PC-3 (cell line): ENCODE results near the gene IGDCC3. TPM values are rescaled to one million over a fixed set of nuclear protein-coding genes. Genes with fewer than 3 reads are reported as not detected.

ENCODE experiments used
- ATAC-seq: fragments of 200-7000 bp; cut with Tn5 transposase; 2 replicates; pipeline ENCODE4 v1.9.1; 2020; ENCODE audit warnings: mild to moderate bottlenecking, moderate library complexity
- BruUV-seq: library from RNA; stranded (reverse); fragments of 400-500 nt; replicated peaks from 2 replicates; lab custom pipeline; 2021; lab: Mats Ljungman, UMichigan
- CTCF ChIA-PET: fragments of 300-600 bp; sonication (Branson Sonifier 250); formaldehyde crosslinking; loops from one replicate; lab custom pipeline; 2022; ENCODE audit warnings: antibody characterized with exemption; lab: Charles Lee
- POLR2A ChIA-PET: fragments of 300-600 bp; sonication (Branson Sonifier 250); formaldehyde crosslinking; loops from one replicate; lab custom pipeline; 2022; ENCODE audit warnings: antibody characterized with exemption; ENCODE audit not compliant: unreplicated experiment; lab: Charles Lee
- DNase-seq: peaks from one replicate; pipeline ENCODE4 v3.0.0-alpha.2; 2015
- H2AFZ ChIP-seq: fragments of 300-600 bp; sonication (generic); 2 replicates; pipeline ENCODE4 v1.6.0; 2016; ENCODE audit warnings: antibody characterized with exemption, low read length
- H3F3A ChIP-seq: fragments of 300-600 bp; sonication (generic); one replicate; pipeline ENCODE4 v1.6.0; 2017; ENCODE audit warnings: antibody characterized with exemption, low read length, control low read depth, mild to moderate bottlenecking; ENCODE audit not compliant: unreplicated experiment
- H3K27ac ChIP-seq: fragments of 300-600 bp; sonication (generic); 2 replicates; pipeline ENCODE4 v1.5.1; 2016; ENCODE audit warnings: mild to moderate bottlenecking, low read length
- H3K27me3 ChIP-seq: fragments of 300-600 bp; sonication (generic); 2 replicates; pipeline ENCODE4 v1.6.1; 2016; ENCODE audit warnings: low read length, mixed read lengths
- H3K36me3 ChIP-seq: fragments of 300-600 bp; sonication (generic); 2 replicates; pipeline ENCODE4 v1.6.1; 2016; ENCODE audit warnings: low read depth, mixed run types, low read length, mixed read lengths
- H3K4me1 ChIP-seq: fragments of 300-600 bp; sonication (generic); 2 replicates; pipeline ENCODE4 v1.5.1; 2016; ENCODE audit warnings: low read length; ENCODE audit not compliant: insufficient read depth
- H3K4me2 ChIP-seq: fragments of 300-600 bp; sonication (generic); 2 replicates; pipeline ENCODE4 v1.6.0; 2016; ENCODE audit warnings: low read length
- H3K4me3 ChIP-seq: fragments of 300-600 bp; sonication (generic); 2 replicates; pipeline ENCODE4 v1.5.1; 2016; ENCODE audit warnings: mild to moderate bottlenecking, low read length, mixed read lengths
- H3K79me2 ChIP-seq: fragments of 300-600 bp; sonication (generic); 2 replicates; pipeline ENCODE4 v1.6.1; 2017; ENCODE audit warnings: low read length, mixed read lengths
- H3K9ac ChIP-seq: fragments of 300-600 bp; sonication (generic); 2 replicates; pipeline ENCODE4 v1.6.0; 2016; ENCODE audit warnings: mild to moderate bottlenecking, low read length
- H3K9me2 ChIP-seq: fragments of 300-600 bp; sonication (generic); replicated peaks from 2 replicates; pipeline ENCODE4 v1.6.1; 2016; ENCODE audit warnings: mixed run types, low read length, mixed read lengths
- H3K9me3 ChIP-seq: fragments of 300-600 bp; sonication (generic); 2 replicates; pipeline ENCODE4 v1.6.1; 2016; ENCODE audit warnings: low read length, mixed read lengths
- H4K20me1 ChIP-seq: fragments of 300-600 bp; sonication (generic); 2 replicates; pipeline ENCODE4 v1.6.1; 2016; ENCODE audit warnings: low read length, mixed read lengths
- CTCF ChIP-seq: fragments of 300-600 bp; sonication (generic); conservative IDR thresholded peaks from 2 replicates; pipeline ENCODE4 v1.5.1; 2017; ENCODE audit warnings: antibody characterized with exemption, low read depth, mild to moderate bottlenecking, low read length
- EZH2 ChIP-seq: fragments of 300-600 bp; sonication (generic); IDR thresholded peaks from one replicate; pipeline ENCODE4 v1.6.1; 2017; ENCODE audit warnings: antibody characterized with exemption, mild to moderate bottlenecking, low read length; ENCODE audit not compliant: unreplicated experiment
- EZH2phosphoT487 ChIP-seq: fragments of 300-600 bp; sonication (generic); IDR thresholded peaks from 2 replicates; pipeline ENCODE4 v1.6.1; 2018; ENCODE audit warnings: mild to moderate bottlenecking, antibody characterized with exemption, low read length, borderline replicate concordance
- intact Hi-C: fragments of 100-400 bp; cut with micrococcal nuclease; formaldehyde crosslinking; loops from 2 replicates; pipeline ENCODE4 v1.9.0; 2023
- total RNA-seq: library from RNA; depleted of rRNA; stranded (reverse); fragments of >200 nt; gene quantifications from 2 replicates; pipeline ENCODE4 v1.2.3, GENCODE V29; 2014

The IGDCC3 gene
- total RNA-seq, 1 experiment from 2014 or later: not detected

GRCh38 chr15:65337436-65338070, 40.2 kb downstream of the IGDCC3 start:
- TF ChIP-seq EZH2phosphoT487 (no peak), CTCF (no peak), EZH2 (no peak)
- H3K9ac ChIP-seq: no peak overlapping the region
- H3K36me3 ChIP-seq: no peaks in the 10 kb centered on the region
- DNase-seq: no peak
- no peaks in the 10 kb centered on the region for H3K9me2 ChIP-seq
- no peaks in the 10 kb centered on the region for H3K79me2 ChIP-seq
- no peaks in the 10 kb centered on the region for H3K27me3 ChIP-seq
- no peak overlapping the region for H3K4me2 ChIP-seq
- H3K4me3 ChIP-seq: no peak overlapping the region
- CTCF ChIA-PET: no interaction called here
- H3K27ac ChIP-seq: no peak overlapping the region
- H3K9me3 ChIP-seq: no peaks in the 10 kb centered on the region
- no peak overlapping the region for H2AFZ ChIP-seq
- BruUV-seq: no TSS peak
- no peak for ATAC-seq
- H4K20me1 ChIP-seq: no peaks in the 10 kb centered on the region
- H3F3A ChIP-seq: no peaks in the 10 kb centered on the region
- no peaks in the 10 kb centered on the region for H3K4me1 ChIP-seq
- POLR2A ChIA-PET: no interaction called here
- intact Hi-C loops: no loop called here

GRCh38 chr15:65336493-65337435, 41.0 kb downstream of the IGDCC3 start:
- H3F3A ChIP-seq: no peaks in the 10 kb centered on the region
- H3K36me3 ChIP-seq: no peaks in the 10 kb centered on the region
- POLR2A ChIA-PET: no interaction called here
- no TSS peak for BruUV-seq
- H3K4me1 ChIP-seq: no peaks in the 10 kb centered on the region
- no peaks in the 10 kb centered on the region for H3K9me3 ChIP-seq
- no peaks in the 10 kb centered on the region for H3K27me3 ChIP-seq
- no peak overlapping the region for H2AFZ ChIP-seq
- no peak overlapping the region for H3K27ac ChIP-seq
- H4K20me1 ChIP-seq: no peaks in the 10 kb centered on the region
- no peak overlapping the region for H3K4me2 ChIP-seq
- DNase-seq (no peak), ATAC-seq (no peak)
- H3K4me3 ChIP-seq: no peak overlapping the region
- H3K9ac ChIP-seq: no peak overlapping the region
- H3K9me2 ChIP-seq: no peaks in the 10 kb centered on the region
- H3K79me2 ChIP-seq: no peaks in the 10 kb centered on the region
- intact Hi-C loops: no loop called here
- no peak for TF ChIP-seq CTCF
- TF ChIP-seq EZH2phosphoT487: no peak
- TF ChIP-seq EZH2: no peak
- CTCF ChIA-PET: no interaction called here
